T-helper 2 cell treated with Interferon-gamma antibody and Interleukin-4, amounts not matched to agents 5 μg/mL and 100 μg/mL, for 36 hours (primary cell): ENCODE results near the gene PLA2G4A.

ENCODE experiments used
- DNase-seq: peaks from one replicate; pipeline ENCODE4 v3.0.0; 2021; ENCODE audit warnings: low spot score
- H3K27ac Mint-ChIP-seq: one replicate; pipeline ENCODE4 v1.8.0; 2021; ENCODE audit warnings: mild to moderate bottlenecking, mixed read lengths
- H3K27me3 Mint-ChIP-seq: one replicate; pipeline ENCODE4 v1.8.0; 2021; ENCODE audit warnings: low read depth, mixed read lengths
- H3K36me3 Mint-ChIP-seq: one replicate; pipeline ENCODE4 v1.8.0; 2021; ENCODE audit warnings: low read depth, mixed read lengths
- H3K4me1 Mint-ChIP-seq: one replicate; pipeline ENCODE4 v1.8.0; 2021; ENCODE audit warnings: low read depth, mixed read lengths
- H3K4me3 Mint-ChIP-seq: one replicate; pipeline ENCODE4 v1.8.0; 2022; ENCODE audit warnings: mild to moderate bottlenecking, moderate library complexity, mixed read lengths
- H3K9me3 Mint-ChIP-seq: one replicate; pipeline ENCODE4 v1.8.0; 2021; ENCODE audit warnings: mixed read lengths

Gene PLA2G4A

DNA sequence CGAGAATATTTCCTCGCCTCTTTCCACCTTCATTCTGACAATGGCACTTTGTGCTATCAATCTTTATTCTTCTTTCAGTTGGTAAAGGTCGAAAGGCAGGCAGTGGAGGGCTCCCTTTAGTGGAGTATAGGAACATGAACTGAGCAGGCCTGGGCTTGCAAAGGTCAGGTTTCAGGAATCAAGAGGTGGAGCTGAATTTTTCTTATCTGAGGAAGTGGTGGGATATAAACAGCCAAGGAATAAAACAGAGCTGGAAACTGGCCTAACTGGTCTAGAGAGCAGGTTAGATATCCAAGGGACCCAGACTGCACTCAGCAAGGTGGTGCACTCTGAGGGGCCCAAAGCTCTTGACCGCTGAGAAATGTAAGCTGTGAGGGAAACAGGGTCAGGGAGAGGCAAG is 99.1 kb downstream of the PLA2G4A start:
- H3K27ac Mint-ChIP-seq = no peak overlapping the region
- H3K4me1 Mint-ChIP-seq = peaks cover 8% of the 10 kb centered on the region
- no peaks in the 10 kb centered on the region for H3K36me3 Mint-ChIP-seq
- no peaks in the 10 kb centered on the region for H3K27me3 Mint-ChIP-seq
- H3K9me3 Mint-ChIP-seq = peaks cover 5% of the 10 kb centered on the region
- DNase-seq = no peak
- H3K4me3 Mint-ChIP-seq = no peak overlapping the region

DNA sequence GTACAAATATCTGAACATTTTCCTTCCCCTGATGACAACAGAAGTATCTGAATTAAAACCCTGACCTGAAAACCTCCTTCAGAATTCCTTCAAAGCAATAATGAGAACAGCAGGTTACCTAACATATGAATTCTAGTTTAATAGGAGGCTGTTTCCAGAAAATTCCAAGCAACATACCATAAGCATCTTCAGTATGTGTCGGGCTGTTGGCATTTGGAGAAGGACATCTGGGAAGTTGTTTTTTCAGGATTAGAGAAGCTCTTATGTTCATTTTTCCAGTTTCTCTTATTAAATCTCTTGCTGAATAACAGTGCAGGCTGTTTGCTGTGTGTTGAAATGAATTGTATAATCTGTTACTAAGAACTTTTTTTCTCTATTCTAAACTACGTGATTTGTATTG is 101.5 kb downstream of the PLA2G4A start:
- no peak for DNase-seq
- Mint-ChIP-seq H3K27me3 (no peaks in the 10 kb centered on the region), H3K4me3 (no peak overlapping the region), H3K9me3 (peaks cover 2% of the 10 kb centered on the region), H3K4me1 (peaks cover 8% of the 10 kb centered on the region), H3K27ac (no peak overlapping the region), H3K36me3 (no peaks in the 10 kb centered on the region)

DNA sequence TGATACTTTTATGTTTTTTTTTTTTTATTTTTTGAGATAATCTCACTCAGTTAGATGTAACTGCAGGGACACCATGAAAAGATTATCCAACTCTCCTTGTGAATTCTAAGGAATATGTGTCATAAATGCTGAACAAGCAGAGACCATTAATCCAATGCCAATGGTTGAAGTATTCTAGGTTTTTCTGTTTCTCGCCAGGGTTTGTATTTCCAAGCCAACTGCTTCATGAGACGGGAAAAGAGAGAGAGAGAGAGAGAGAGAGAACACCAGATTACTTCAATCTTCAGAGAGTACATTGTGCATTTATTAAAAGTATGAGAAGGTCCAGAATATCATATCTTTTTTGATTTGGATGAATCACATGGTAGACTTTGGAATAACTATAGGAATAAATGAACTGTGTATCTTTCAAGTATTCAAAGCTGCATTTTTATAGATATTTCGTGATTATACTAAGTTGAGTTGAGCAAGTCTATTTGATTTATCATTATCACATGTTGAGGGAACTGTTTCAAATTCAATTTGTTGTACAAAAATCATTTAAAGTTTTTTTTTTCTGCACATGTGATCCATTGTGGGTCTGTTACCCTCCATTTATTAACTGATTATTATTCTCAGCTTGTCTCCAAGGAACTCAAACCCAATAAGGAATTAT is 108.4 kb downstream of the PLA2G4A start:
- no peaks in the 10 kb centered on the region for H3K36me3 Mint-ChIP-seq
- no peaks in the 10 kb centered on the region for H3K9me3 Mint-ChIP-seq
- DNase-seq = no peak
- H3K27ac Mint-ChIP-seq = no peak overlapping the region
- H3K4me1 Mint-ChIP-seq = no peaks in the 10 kb centered on the region
- H3K4me3 Mint-ChIP-seq = no peak overlapping the region
- H3K27me3 Mint-ChIP-seq = no peaks in the 10 kb centered on the region

DNA sequence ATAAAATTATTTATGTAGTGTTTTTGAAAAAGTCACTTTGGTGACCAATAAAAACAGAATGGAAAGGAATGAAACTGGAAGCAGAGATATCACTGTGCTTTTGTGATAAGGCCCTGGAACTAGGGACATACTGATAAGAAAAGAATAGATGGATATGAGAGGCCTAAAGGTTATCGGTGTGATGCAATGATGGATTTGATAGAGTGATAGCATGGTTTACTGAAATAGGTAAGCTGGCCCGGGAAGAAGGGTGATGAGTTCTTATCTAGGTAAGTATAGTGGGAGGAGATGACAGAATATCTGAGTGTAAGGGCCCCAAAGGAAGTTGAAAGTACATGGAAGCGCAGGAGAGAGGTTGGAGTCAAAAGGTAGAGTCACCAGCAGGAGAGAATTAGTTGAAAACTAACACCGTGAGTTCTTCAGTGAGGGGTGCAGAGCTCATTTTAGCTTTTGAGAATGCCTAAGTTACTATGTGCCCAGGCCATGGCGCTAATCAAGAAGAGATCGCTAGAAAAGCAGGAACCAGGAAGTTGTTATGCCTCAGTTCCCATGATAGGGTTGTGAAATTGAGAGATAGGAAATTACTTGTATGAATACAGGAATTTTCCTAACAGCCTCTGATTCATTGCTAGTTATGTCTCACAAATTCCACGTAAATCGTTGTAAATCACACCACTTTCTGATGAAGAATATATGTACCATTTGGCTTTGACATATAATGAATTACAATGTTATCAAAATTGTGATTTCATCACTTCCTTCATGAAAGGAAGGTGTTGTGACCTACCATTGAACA is 115.3 kb downstream of the PLA2G4A start:
- Mint-ChIP-seq H3K9me3 (no peaks in the 10 kb centered on the region), H3K27ac (no peak overlapping the region), H3K27me3 (no peaks in the 10 kb centered on the region), H3K4me1 (no peaks in the 10 kb centered on the region), H3K4me3 (no peak overlapping the region), H3K36me3 (no peaks in the 10 kb centered on the region)
- no peak for DNase-seq

DNA sequence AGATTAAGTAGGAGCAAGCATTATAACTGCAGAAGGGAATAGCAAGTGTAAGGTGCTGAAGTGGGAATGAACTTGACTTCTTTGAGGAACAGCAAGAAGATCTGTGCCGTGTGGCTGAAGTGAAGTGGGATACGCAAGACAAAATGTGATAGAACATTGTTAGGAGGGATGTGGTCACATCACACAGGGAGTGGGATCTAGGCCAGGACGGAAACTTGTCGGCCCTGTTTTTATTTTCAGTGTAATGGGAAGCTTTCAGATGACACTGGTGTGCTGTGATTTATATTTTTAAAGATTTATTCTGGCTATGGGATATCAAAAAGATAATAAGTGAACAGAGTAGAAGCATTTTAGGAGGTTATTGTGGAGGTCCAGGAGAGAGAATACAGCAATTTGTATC is 116.4 kb downstream of the PLA2G4A start:
- no peak for DNase-seq
- H3K27me3 Mint-ChIP-seq = no peaks in the 10 kb centered on the region
- no peak overlapping the region for H3K4me3 Mint-ChIP-seq
- H3K36me3 Mint-ChIP-seq = no peaks in the 10 kb centered on the region
- H3K27ac Mint-ChIP-seq = no peak overlapping the region
- no peaks in the 10 kb centered on the region for H3K4me1 Mint-ChIP-seq
- H3K9me3 Mint-ChIP-seq = no peaks in the 10 kb centered on the region

DNA sequence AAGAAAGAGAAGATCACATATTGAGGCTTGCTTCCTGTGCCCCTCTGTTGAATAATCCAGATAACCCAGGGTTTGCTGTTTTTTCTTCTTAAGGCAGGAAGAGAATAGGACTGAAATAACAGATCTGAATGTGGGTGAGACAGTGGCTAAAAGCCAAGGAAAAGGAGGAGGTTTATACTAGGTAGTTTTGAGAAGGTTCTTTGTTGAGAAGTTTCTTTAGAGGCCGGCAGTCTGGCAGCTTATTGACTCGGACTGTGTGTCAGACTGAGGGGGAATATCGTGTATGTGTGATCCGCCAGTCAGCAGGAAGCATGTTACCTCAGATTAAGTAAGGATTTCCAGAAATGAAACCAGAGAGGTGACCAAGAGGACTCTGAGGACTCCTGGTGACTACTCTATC is 119.8 kb downstream of the PLA2G4A start:
- no peak for DNase-seq

DNA sequence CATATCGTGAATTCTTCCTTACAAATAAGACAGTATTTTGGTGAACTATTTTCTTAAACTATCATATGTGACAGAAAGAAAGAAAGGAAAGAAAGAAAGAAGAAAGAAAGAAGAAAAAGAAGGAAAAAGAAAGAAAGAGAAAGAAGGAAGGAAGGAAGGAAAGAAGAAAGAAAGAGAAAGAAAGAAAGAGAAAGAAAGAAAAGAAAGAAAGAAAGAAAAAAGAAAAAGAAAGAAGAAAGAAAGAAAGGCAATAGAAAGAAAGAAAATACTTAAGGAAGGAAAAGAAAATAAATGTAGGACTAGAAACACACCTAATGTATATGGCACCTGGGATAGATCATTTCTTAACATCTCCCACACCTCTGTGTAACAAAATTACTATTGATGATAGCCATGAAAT is 120.4 kb downstream of the PLA2G4A start:
- Mint-ChIP-seq H3K4me3 (no peak overlapping the region), H3K27ac (no peak overlapping the region), H3K4me1 (no peaks in the 10 kb centered on the region), H3K36me3 (no peaks in the 10 kb centered on the region), H3K9me3 (no peaks in the 10 kb centered on the region), H3K27me3 (no peaks in the 10 kb centered on the region)
- no peak for DNase-seq

More for the DNA sequence above, 119.8 kb downstream of the PLA2G4A start:
- Mint-ChIP-seq H3K4me3 (no peak overlapping the region), H3K9me3 (no peaks in the 10 kb centered on the region), H3K4me1 (no peaks in the 10 kb centered on the region), H3K27me3 (no peaks in the 10 kb centered on the region), H3K27ac (no peak overlapping the region), H3K36me3 (no peaks in the 10 kb centered on the region)

DNA sequence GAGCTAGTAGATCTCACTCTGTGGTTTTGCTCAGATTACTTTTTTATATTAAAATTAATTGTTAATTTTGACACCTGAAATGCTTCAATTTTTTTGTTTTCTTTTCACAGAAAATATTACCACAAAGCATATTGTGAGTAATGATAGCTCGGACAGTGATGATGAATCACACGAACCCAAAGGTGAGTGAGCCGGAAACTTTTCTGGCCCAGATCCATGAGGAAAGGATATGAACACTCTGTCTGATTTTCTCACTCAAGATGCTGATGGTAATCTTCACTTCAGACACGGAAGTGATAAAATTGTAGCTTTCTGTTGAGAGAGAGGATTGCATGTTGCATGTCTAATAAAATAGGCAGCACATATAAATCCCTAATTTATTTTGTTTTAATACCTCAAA is 121.8 kb downstream of the PLA2G4A start:
- Mint-ChIP-seq H3K4me3 (no peak overlapping the region), H3K4me1 (no peaks in the 10 kb centered on the region), H3K27me3 (no peaks in the 10 kb centered on the region), H3K36me3 (no peaks in the 10 kb centered on the region), H3K9me3 (no peaks in the 10 kb centered on the region), H3K27ac (no peak overlapping the region)
- DNase-seq = no peak

DNA sequence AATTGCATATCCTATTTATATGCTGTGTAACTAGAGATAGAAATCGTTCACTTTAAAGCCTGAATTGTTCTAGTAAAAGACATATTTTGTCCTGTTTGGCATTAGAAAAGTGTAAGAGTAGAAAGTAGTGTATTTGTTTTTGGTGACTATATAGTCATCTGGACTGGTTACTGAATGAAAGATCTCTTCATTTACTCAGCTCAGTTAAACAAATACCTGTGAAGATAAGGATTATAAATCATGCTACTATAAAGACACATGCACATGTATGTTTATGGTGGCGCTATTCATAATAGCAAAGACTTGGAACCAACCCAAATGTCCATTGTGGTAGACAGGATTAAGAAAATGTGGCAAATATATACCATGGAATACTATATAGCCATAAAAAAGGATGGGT is 125.1 kb downstream of the PLA2G4A start:
- Mint-ChIP-seq H3K9me3 (no peaks in the 10 kb centered on the region), H3K4me1 (no peaks in the 10 kb centered on the region), H3K36me3 (no peaks in the 10 kb centered on the region), H3K4me3 (no peak overlapping the region), H3K27me3 (no peaks in the 10 kb centered on the region), H3K27ac (no peak overlapping the region)
- DNase-seq = no peak

DNA sequence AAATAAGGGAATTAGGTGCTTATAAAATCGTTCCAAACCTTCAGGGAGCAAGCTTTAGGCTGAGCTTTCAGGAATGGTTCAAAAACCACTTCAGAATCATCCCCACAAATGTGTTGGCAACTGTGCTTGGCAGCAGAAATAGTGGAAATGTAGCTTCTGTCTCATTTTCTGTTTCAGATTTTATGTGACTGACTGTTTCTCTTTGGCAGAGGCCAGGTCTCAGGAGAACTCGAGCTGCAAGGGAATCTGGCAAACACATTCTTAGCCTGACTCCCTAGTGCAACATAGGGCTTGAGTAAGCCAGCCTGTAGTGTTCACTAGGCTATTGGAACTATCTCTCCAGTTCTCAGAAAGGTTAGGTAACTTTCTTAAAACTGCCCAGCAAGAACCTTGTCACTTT is 128.6 kb downstream of the PLA2G4A start:
- no peaks in the 10 kb centered on the region for H3K36me3 Mint-ChIP-seq
- DNase-seq = no peak
- no peak overlapping the region for H3K27ac Mint-ChIP-seq
- no peaks in the 10 kb centered on the region for H3K4me1 Mint-ChIP-seq
- H3K9me3 Mint-ChIP-seq = no peaks in the 10 kb centered on the region
- H3K4me3 Mint-ChIP-seq = no peak overlapping the region
- H3K27me3 Mint-ChIP-seq = no peaks in the 10 kb centered on the region

DNA sequence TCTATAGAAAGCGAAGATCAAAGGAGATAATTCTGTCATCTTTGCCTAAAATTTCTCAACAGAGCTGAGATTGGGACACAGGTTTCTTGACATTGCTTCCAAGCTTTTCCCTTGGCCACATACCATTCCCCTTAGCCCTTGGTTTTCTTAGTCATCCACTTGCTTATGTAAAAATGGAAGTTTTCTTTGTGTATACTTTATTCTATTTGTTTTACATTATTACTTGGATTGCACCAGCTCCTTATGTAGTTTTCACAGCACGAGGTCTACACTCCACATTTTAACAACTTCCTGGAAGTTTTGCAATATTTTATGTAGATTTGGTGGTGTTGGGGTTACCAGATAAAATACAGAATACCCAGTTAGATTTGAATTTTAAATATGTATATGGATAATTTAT is 129.8 kb downstream of the PLA2G4A start:
- Mint-ChIP-seq H3K27me3 (no peaks in the 10 kb centered on the region), H3K4me1 (no peaks in the 10 kb centered on the region), H3K27ac (no peak overlapping the region), H3K4me3 (no peak overlapping the region), H3K36me3 (no peaks in the 10 kb centered on the region), H3K9me3 (no peaks in the 10 kb centered on the region)
- DNase-seq = no peak

DNA sequence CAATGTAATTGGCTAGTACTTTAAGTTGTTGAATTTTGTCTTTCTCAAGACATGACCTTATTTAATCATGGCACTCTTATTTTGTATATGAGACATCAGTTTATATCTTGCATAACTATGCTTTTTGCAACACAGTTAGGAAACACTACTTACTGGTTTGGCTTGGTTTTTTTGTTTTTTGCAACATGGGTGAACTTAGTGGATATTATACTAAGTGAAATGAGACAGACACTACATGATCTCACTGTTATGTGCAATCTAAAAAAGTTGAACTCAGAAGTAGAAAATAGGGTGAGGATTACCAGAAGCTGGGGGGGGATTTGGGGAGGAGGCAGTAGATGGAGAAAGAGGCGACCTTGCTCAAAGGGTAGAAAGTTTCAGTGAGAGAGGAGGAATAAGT is 132.1 kb downstream of the PLA2G4A start:
- Mint-ChIP-seq H3K36me3 (no peaks in the 10 kb centered on the region), H3K27ac (no peak overlapping the region), H3K27me3 (no peaks in the 10 kb centered on the region), H3K4me3 (no peak overlapping the region), H3K4me1 (no peaks in the 10 kb centered on the region), H3K9me3 (no peaks in the 10 kb centered on the region)
- DNase-seq = no peak

DNA sequence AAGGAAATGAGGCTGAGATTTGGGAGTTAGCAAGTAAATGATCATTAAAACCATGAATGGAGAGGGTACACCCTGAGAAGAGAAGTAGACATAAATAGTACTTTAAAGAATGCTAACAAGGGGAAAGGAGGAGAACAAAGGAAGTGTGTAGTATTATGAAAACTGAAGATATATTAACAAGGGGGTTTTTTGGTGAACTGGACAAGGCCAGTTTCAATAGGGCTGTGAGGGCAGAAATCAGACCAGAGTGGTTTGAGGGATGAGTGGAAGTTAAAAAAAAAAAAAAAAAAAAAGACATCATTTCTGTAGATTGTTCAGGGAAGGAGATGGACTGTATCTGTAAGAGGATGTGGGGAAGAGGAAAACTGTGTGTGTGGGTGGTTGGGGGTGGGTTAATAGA is 137.1 kb downstream of the PLA2G4A start:
- no peak for DNase-seq
- no peaks in the 10 kb centered on the region for H3K36me3 Mint-ChIP-seq
- H3K4me1 Mint-ChIP-seq = no peaks in the 10 kb centered on the region
- H3K27me3 Mint-ChIP-seq = no peaks in the 10 kb centered on the region
- H3K27ac Mint-ChIP-seq = no peak overlapping the region
- no peaks in the 10 kb centered on the region for H3K9me3 Mint-ChIP-seq
- no peak overlapping the region for H3K4me3 Mint-ChIP-seq

DNA sequence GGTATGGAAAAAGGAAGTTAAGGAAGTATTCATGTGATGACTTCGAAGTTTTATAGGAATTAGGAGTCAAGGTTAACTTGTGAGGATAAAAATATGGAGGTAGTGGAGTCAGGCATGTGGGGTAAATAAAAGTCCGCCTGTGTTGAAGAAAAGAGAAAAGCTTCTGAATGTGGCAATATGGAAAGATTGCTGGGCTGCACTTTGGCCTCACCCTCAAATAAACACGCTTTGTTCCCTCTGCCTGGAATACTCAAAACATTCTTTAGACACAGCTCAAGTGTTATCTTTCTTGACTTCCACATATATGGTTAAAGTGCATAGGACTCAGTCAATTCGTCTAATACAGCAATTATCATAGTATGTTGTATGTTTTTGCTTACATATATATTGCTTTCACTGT is 137.7 kb downstream of the PLA2G4A start:
- Mint-ChIP-seq H3K4me3 (no peak overlapping the region), H3K36me3 (no peaks in the 10 kb centered on the region), H3K27ac (no peak overlapping the region), H3K27me3 (no peaks in the 10 kb centered on the region), H3K9me3 (no peaks in the 10 kb centered on the region), H3K4me1 (no peaks in the 10 kb centered on the region)
- DNase-seq = no peak
